Ascending aorta (tissue), 2 donors: ENCODE results near the gene MPHOSPH9. TPM values are rescaled to one million over a fixed set of nuclear protein-coding genes. Genes with fewer than 3 reads are reported as not detected.
"Not testable (repeated sequence)": the region's sequence is repeated elsewhere in the genome, so short reads cannot be mapped to it uniquely, and the experiment has no call there.

Experiments used
- DNase-seq, 2 donors: peaks; one replicate each; pipeline ENCODE4 v3.0.0-alpha.2; 2019; ENCODE audit warnings: low spot score in 2 of 2
- H3K27ac ChIP-seq, 2 donors: fragments of 200-600 bp; sonication (generic); one replicate each; pipeline ENCODE4 v1.5.1; 2016 to 2017; ENCODE audit warnings: mild to moderate bottlenecking in 1 of 2
- H3K27me3 ChIP-seq: fragments of 200-600 bp; sonication (generic); one replicate; pipeline ENCODE4 v1.5.1; 2017
- H3K36me3 ChIP-seq, 2 donors: fragments of 200-600 bp; sonication (generic); one replicate each; pipeline ENCODE4 v1.5.1; 2016
- H3K4me1 ChIP-seq, 2 donors: fragments of 200-600 bp; sonication (generic); one replicate each; pipeline ENCODE4 v1.5.1; 2016 to 2017; ENCODE audit warnings: mild to moderate bottlenecking in 1 of 2
- H3K4me3 ChIP-seq, 2 donors: fragments of 200-600 bp; sonication (generic); one replicate each; pipeline ENCODE4 v1.5.1; 2016 to 2017; ENCODE audit warnings: mild to moderate bottlenecking in 1 of 2
- H3K9me3 ChIP-seq, 2 donors: fragments of 200-600 bp; sonication (generic); one replicate each; pipeline ENCODE4 v1.5.1; 2016
- intact Hi-C: fragments of 100-400 bp; cut with DNase I; formaldehyde crosslinking; loops from one replicate; pipeline ENCODE4 v1.15.1; 2023
- total RNA-seq: library from RNA; depleted of rRNA; stranded (reverse); fragments of >200 nt; gene quantifications from one replicate; pipeline ENCODE4 v1.1.0, GENCODE V29; 2016
- TF ChIP-seq, protein P1 (sequence below), 3 experiments: fragments of 200-600 bp in 2 of 3; fragments of 450-650 bp in 1 of 3; sonication (generic) in 2 of 3; IDR thresholded peaks; one replicate each; pipeline ENCODE4 v1.5.1; 2016 to 2019; ENCODE audit warnings: antibody characterized with exemption in 3 of 3, mild to moderate bottlenecking in 1 of 3, moderate library complexity in 1 of 3

MPHOSPH9 gene
- total RNA-seq, 1 donor from 2014 or later: 21.6 TPM

DNA sequence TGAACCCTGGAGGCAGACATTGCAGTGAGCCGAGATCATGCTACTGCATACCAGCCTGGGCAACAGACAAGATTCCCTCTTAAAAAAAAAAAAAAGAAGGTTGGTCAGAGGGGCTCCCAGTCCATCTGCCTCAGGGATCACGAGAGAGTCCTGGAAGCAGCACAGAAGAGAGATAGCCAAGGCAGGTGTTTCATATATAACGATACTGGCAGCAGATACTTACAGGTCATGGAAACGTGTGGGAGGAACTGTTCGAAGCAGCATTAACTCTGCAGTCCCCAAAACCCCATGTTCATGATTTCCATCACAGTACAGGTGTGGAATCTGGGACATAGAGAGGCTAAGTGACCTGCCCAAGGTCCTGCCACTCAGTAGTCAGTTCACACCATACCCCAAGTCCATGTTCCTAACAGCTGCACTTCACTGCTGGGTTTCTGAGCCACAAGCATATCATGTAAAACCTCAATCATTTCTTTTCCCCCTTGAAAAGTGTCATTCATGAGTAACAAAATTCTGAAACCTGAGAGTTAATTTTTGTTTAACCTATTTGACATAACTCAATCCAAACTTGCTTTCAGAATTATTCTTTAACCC, 22.0 kb upstream of the MPHOSPH9 start:
- peaks cover 5 to 8% of the 10 kb centered on the region in 2 donors for H3K4me1 ChIP-seq
- no peak for DNase-seq
- peak overlapping the region in 1 of 2 donors; percentile 50 for H3K27ac ChIP-seq
- intact Hi-C loops: no loop called here
- H3K4me3 ChIP-seq: no peak overlapping the region
- TF ChIP-seq, protein P1, sequence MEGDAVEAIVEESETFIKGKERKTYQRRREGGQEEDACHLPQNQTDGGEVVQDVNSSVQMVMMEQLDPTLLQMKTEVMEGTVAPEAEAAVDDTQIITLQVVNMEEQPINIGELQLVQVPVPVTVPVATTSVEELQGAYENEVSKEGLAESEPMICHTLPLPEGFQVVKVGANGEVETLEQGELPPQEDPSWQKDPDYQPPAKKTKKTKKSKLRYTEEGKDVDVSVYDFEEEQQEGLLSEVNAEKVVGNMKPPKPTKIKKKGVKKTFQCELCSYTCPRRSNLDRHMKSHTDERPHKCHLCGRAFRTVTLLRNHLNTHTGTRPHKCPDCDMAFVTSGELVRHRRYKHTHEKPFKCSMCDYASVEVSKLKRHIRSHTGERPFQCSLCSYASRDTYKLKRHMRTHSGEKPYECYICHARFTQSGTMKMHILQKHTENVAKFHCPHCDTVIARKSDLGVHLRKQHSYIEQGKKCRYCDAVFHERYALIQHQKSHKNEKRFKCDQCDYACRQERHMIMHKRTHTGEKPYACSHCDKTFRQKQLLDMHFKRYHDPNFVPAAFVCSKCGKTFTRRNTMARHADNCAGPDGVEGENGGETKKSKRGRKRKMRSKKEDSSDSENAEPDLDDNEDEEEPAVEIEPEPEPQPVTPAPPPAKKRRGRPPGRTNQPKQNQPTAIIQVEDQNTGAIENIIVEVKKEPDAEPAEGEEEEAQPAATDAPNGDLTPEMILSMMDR (IDR thresholded peaks at IDR 0.05): no peak
- no peaks in the 10 kb centered on the region for H3K27me3 ChIP-seq
- H3K36me3 ChIP-seq: peaks cover 38 to 48% of the 10 kb centered on the region in 2 donors
- H3K9me3 ChIP-seq: no peaks in the 10 kb centered on the region

DNA sequence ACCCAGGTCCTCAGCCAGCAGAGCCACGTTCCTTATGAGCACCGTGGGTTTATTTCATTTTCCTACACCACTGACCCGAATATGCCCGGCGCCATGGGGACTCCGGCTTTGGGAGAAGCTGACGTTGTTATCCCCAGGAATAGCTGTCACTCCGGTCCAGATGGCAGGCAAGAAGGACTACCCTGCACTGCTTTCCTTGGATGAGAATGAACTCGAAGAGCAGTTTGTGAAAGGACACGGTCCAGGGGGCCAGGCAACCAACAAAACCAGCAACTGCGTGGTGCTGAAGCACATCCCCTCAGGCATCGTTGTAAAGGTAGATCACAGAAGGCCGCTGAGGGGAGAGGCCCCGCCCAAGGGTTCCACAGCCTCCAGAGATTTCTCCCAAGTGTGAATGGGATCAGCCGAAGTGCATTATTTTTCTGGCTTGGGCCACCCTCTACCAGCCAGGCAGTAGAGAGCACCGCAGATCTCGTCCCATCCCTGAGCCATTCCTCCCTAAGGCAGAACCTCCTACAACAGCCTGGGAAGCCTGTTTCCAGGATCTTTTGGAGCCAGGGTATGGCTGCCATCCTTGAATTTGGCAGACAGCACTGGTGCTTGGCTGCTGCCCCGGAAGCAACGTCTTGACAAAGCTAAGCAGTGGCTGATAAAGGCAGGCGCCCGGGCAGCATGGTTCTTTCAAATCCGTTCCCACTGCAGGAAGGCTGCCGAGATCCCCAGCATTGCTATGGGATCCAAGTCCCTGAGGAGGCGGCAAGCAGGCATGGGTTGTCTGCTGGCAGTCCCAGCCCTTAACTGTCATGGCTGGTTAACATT, 20.9 kb upstream of the MPHOSPH9 start:
- intact Hi-C loops: no loop called here
- Histone ChIP-seq H3K27ac (peak overlapping the region; percentile 50 to 68), H3K4me3 (peak overlapping the region in 1 of 2 donors; percentile 29), H3K9me3 (no peaks in the 10 kb centered on the region), H3K36me3 (peaks cover 38 to 42% of the 10 kb centered on the region in 2 donors), H3K27me3 (no peaks in the 10 kb centered on the region), H3K4me1 (peaks cover 5 to 8% of the 10 kb centered on the region in 2 donors)
- TF ChIP-seq, protein P1 (IDR thresholded peaks at IDR 0.05): no peak
- DNase-seq: no peak

DNA sequence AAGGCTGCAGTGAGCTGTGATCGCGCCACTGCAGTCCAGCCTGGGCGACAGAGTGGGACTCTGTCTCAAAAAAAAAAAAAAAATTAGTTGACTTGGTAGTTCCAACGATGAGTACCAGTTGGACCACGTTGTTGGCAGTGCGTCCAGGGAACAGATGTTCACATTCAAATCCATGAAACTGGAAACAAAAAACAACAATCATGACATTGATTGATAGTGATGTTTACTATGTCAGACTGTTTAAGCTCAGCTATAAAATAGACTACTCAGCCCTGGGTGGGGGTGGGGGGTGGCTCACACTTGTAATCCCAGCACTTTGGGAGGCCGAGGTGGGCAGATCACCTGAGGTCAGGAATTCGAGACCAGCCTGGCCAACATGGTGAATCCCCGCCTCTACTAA, 19.4 kb upstream of the MPHOSPH9 start:
- H3K27me3 ChIP-seq, intact Hi-C loops, H3K9me3 ChIP-seq, H3K4me1 ChIP-seq, DNase-seq, H3K4me3 ChIP-seq, H3K27ac ChIP-seq: not testable (repeated sequence)
- peaks cover 29% of the 10 kb centered on the region in 2 donors for H3K36me3 ChIP-seq

DNA sequence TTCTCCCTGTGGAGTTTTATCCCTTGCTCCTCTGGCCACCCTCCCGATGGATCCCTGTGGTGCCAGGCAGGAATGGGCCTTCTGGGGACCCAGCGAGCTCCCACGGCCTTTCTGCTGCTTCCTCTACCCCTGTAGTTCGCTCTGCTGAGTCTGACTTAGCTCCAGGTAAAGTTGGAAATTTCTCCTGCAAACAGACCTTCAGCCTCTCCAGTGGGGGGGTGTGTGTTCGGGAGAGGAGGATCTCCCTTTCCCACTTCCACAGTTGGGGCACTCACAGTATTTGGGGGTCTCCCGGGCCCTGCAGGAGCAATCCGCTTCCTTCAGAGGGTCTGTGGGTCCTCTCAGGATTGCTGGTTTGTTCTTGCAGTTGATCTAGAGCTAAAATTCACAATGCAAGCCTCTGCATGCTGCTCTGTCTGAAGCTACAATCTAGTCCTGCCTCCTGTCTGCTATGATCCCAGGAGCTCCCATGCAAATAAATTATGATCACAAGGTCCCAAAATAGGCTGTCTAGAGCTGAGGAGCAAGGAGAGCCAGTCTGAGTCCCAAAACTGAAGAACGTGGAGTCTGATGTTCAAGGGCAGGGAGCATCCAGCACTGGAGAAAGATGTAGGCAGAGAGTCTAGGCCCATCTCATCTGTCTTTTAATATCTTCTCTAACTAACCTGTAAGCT, 18.6 kb upstream of the MPHOSPH9 start:
- Histone ChIP-seq H3K27me3 (no peaks in the 10 kb centered on the region), H3K27ac (no peak overlapping the region), H3K36me3 (peaks cover 21 to 22% of the 10 kb centered on the region in 2 donors), H3K4me3 (no peak overlapping the region), H3K9me3 (no peaks in the 10 kb centered on the region), H3K4me1 (peaks cover 5 to 8% of the 10 kb centered on the region in 2 donors)
- intact Hi-C loops: no loop called here
- TF ChIP-seq, protein P1 (IDR thresholded peaks at IDR 0.05): no peak
- DNase-seq: no peak

DNA sequence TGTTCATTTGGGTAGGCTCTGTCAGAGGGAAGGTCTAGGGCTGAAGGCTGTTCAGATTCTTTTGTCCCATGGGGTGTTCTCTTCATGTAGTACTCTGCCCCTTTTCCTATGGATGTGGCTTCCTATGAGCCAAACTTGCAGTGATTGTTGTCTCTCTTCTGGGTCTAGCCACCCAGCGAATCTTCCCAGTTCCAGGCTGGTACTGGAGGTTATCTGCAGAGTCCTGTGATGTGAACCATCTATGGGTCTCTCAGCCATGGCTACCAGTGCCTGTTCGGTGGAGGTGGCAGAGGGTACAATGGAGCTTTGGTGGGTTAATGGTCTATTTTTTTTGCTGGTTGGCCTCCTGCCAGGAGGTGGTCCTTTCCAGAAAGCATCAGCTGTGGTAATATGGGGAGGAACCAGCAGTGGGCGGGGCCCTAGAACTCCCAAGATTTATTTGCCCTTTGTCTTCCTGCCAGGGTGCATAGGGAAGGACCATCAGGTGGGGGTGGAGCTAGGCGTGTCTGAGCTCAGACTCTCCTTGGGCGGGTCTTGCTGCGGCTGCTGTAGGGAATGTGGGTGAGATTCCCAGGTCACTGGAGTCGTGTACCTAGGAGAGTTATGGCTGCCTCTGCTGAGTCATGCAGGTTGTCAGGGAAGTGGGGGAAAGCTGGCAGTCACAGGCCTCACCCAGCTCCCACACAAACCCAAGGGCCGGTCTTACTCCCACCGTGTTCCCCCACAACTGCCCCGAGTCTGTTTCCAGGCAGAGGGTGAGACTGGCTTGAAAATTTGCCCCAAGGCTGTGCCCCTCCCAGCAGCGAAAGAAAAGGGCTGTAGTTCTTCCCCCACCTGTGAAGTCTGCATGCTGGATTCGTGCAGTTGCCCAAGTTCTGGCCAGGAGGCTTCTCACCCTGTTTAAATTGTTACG, 17.8 kb upstream of the MPHOSPH9 start:
- Histone ChIP-seq H3K36me3 (peaks cover 13 to 14% of the 10 kb centered on the region in 2 donors), H3K4me1 (peaks cover 5 to 8% of the 10 kb centered on the region in 2 donors), H3K4me3 (no peak overlapping the region), H3K9me3 (no peaks in the 10 kb centered on the region), H3K27me3 (no peaks in the 10 kb centered on the region), H3K27ac (no peak overlapping the region)
- TF ChIP-seq, protein P1 (IDR thresholded peaks at IDR 0.05): no peak
- no peak for DNase-seq
- intact Hi-C loops: no loop called here

DNA sequence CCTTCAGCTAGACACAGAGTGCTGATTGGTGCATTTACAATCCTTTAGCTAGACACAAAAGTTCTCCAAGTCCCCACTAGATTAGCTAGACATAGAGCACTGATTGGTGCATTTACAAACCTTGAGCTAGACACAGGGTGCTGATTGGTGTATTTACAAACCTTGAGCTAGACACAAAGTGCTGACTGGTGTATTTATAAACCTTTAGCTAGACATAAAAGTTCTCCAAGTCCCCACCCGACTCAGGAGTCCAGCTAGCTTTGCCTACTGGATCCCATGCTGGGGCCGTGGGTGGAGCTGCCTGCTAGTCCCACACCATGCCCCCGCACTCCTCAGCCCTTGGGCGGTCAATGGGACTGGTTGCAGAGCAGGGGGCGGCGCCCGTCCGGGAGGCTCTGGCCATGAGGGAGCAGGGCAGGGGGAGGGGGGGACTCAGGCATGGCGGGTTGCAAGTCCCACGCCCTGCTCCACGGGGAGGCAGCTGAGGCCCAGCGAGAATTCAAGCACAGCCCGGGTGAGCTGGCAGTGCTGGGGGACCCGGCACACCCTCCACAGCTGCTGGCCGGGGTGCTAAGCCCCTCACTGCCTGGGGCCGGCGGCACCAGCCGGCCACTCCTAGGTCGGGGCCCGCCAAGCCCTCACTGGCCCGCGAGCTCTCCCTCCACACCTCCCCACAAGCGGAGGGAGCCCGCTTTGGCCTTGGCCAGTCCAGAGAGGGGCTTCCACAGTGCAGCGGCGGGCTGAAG, 16.2 kb upstream of the MPHOSPH9 start:
- intact Hi-C loops, H3K9me3 ChIP-seq, H3K4me1 ChIP-seq, H3K36me3 ChIP-seq, H3K4me3 ChIP-seq, DNase-seq, H3K27ac ChIP-seq, H3K27me3 ChIP-seq: not testable (repeated sequence)

DNA sequence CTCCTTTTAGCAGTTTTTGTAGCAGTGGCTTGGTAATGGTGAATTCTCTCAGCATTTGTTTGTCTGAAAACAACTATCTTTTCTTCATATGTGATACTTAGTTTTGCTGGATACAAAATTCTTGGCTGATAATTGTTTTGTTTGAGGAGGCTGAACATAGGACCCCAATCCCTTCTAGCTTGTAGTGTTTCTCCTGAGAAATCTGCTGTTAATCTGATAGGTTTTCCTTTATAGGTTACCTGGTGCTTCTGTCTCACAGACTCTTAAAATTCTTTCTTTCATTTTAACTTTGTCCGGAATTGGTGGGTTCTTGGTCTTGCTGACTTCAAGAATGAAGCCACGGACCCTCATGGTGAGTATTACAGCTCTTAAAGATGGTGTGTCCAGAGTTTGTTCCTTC, 15.2 kb upstream of the MPHOSPH9 start:
- H3K27ac ChIP-seq, intact Hi-C loops, H3K4me3 ChIP-seq, H3K4me1 ChIP-seq, H3K9me3 ChIP-seq, H3K27me3 ChIP-seq, DNase-seq, H3K36me3 ChIP-seq: not testable (repeated sequence)
